Stimulated activated CD4-positive, alpha-beta T cell treated with anti-CD3 and anti-CD28 coated beads, TNF-alpha, amount 100 ng/mL, for 48 hours (primary cell): Measurements from ENCODE around the gene MAP3K5.
A peak's percentile ranks its signal among the peaks of the same experiment; 100 is the strongest.
"Not testable (repeated sequence)": the region's sequence is repeated elsewhere in the genome, so short reads cannot be mapped to it uniquely, and the experiment has no call there.

ENCODE experiments used
- DNase-seq, 3 donors: peaks; one replicate each; pipeline ENCODE4 v3.0.0-alpha.2; 2020; ENCODE audit warnings: low read depth in 3 of 3

Gene MAP3K5

DNA sequence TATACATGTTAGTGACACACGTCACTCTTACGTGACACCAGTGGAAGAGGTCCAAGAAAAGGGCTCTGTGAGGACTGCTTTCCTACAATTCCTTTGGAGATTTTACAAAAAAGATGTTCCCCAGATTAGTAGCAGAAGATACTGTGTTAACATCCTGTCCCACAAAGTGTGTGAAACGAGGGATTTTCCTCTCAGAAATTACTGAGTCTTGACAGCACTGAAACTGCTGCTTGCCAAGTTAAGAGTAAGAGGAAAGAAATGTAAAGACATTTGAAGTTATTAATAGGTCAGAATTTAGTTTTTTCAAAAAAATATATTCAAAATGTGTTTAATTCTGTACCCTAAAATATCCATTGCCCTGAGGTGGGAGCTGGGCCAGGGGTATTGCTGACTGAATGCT is 183.3 kb downstream of the MAP3K5 start:
- no peak for DNase-seq

DNA sequence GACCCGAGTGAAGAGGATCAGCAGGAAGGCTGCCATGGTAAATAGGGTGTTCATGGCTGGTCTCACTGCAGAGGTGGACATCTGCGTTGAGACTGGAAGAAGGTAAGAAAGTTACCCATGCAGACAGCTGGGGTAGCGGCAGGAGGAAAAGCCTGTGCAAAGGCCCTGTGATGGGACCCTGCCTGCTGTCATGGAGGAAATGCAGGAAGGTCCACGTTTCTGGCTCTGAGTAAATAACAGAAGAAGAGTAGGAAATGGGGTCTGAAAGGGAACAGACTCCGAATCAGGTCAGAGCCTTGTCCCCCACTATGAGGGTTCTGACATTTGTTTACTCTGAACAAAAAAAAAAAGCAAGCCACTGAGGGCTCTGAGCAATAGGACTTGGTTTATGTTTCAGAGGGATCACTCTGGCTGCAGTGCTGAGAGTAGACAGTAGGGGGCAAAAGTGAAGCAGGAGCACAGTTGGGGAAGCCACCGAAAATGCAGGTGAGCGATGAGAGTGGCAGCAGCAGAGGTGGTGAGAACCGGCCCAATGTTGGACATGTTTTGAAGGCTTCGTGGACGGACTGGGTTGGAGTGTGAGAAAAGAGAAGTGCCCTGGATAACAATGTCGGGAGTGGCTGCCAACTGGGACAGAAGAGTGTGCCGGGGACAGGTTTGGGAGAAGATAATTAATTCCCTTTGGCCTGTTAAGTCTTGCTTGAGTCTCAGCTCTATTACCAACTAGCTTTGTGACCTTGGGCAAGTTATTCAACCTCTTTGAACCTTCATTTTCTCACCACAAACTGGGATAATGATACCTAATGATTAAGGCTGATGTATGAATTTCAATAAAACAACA is 184.1 kb downstream of the MAP3K5 start:
- peak; percentile 66 to 82 (median 79) for DNase-seq

DNA sequence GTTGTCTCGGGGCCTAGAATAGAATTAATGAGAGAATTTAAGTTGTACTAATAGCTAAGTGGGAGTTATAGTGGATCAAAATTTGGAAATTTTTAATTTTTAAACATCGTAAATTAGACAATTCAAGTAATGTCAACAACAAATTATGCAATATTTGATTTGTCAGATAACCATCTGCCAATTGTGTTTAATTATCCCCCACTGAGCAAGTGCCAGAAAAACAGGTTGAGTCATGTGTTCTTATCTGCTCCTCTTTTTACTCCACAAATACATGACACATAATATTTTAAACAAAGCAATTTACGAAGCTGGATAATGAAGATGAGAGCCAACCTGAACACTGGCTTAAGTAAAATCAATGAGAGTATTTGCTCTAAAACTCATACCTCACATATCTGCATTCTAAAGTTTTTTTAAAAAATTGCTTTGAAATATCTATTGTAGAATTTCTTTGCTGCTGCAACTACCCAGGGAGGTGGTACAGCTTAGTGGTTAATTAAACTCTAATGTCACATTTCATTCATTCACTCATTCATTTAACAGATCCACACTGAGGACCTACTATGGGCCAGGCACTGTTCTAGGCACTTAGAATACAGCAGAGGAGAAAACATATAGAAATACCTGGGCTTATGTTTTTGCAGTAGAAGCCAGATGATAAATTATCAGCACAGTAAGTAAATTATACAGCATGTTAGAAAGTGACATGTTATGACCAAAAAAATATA is 184.9 kb downstream of the MAP3K5 start:
- DNase-seq: no peak

DNA sequence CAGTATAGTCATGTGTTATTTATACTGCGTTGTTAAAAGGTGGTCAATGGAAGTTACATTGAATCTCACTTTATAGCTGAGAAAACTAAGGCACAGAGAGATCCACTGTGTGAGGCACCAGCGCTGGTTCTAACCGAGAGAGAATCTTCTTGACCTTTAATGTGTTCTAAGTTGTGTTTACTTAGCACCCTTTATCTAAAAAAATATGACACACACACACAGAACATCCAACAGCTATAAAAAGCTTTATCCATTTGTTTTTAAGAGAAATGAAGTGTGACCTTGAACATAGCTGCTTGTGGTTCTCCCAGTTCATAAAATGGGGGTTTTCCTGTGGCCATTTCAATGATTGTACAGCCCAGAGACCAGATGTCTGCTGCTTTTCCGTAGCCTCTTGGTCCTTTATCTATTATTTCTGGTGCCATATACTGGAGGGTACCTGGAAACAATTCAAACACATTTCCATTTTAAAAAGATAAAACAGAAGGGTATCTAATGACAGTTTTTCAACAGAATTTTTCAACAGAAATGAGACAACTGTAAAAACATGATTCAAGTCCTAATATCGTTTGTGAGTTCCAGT is 187.3 kb downstream of the MAP3K5 start:
- no peak for DNase-seq

DNA sequence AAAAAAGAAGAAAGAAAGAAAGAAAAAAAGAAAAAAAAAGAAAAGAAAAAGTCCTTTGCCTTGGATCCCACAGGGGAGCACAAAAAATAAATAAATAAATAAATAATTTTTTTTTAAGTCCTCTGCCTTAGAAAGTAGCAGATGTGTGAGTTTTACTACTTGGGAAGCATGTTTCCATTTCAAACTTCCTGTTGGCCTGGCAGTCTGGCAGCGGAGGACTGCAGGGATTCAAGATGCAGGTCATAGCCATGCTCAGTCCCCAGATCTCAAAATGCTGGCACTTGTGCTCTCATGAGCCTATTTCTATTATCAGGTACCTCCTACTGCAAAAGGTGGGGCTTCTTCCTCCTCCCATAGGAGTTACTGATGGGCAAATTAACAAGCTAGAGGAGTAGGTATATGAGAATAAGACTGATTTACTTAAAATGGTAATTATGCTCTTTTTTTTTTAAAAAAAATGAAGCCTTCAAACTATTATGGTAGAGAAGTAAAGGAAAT is 187.9 kb downstream of the MAP3K5 start:
- no peak for DNase-seq

DNA sequence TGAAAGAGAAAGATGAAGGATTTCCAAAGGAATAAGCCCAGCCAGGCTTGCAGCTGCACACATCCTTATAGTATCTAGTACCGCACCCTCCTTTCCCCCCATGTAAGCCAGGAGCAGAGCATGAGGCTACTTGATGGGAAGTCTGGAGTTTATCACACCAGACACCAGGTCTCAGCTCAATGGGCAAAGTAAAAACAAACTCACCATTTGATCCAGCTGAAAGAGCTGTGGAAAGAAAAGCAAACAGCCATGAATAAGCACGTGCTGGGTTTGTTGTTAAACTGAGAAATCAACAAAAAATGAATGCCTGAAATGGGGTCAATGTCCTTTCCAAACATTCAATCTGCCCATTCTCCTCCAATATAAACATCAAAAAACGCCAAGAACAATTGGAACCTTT is 191.5 kb downstream of the MAP3K5 start:
- DNase-seq: no peak

DNA sequence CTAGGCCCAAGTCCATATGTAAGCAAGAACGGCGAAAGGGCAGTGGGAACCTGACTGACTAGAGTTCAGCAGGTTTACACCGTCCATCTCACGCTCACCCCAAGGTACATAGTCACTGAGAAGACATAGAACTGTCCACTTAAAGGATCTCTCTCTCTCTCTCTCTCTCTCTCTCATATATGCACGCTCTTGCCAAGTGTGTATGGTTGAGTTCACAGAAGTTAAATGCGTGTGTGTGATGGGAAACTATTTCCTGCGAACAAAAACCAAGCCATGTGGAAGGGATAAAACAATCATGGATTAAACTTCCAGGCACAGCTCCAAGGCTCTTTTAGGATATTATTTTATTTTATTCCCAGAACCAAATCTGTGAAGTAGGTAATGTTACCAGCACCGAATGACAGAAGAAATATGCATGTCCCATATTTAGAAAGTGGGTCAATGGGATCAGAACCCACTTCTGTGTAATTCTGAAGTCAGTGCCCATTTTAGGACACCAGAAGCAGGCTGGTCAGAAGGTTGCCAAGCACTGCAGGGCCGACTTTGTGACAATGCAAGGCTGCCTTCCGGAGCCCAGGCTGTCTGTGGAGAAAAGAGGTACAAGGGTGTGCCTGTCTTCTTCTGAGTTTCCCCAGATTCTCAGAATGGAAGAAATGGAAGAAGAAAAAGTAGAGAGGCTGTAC is 192.8 kb downstream of the MAP3K5 start:
- no peak for DNase-seq

DNA sequence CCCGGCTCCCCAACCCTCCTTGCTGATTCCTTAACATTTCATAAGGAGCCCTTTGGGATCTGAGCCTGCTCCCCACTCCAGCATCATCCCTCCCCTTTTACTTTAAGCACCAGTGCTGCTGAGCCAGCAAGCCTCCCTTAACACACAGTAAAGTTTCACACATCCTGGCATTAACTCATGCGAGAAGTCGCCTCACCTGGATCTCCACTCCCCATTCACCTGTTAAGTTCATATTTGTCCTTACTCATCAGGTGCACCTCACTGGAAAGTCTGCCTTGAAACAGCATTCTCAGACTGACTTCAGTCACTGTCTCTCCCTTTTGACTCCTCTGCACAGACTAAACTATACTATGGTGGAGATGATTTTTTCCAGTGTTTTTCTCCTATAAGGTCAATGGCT is 194.2 kb downstream of the MAP3K5 start:
- DNase-seq: no peak

DNA sequence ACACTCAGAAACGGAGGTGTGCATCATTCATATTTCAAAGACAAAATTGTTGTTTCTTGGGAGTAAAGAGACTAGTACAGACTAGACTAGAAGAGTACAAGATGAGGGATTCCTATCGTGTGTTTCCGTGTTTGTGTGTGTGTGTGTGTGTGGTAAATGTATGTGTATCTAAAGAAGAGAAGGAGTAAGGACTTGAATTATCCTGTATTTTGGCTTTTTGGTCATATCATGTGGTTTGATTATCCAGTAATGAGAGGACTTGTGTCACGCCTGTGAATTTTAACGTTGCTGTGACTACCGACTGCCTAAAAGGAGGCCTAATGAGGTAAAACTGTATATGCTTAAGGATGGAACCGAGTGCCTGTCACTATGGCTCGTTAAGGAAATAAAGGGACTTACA is 197.6 kb downstream of the MAP3K5 start:
- DNase-seq: no peak

DNA sequence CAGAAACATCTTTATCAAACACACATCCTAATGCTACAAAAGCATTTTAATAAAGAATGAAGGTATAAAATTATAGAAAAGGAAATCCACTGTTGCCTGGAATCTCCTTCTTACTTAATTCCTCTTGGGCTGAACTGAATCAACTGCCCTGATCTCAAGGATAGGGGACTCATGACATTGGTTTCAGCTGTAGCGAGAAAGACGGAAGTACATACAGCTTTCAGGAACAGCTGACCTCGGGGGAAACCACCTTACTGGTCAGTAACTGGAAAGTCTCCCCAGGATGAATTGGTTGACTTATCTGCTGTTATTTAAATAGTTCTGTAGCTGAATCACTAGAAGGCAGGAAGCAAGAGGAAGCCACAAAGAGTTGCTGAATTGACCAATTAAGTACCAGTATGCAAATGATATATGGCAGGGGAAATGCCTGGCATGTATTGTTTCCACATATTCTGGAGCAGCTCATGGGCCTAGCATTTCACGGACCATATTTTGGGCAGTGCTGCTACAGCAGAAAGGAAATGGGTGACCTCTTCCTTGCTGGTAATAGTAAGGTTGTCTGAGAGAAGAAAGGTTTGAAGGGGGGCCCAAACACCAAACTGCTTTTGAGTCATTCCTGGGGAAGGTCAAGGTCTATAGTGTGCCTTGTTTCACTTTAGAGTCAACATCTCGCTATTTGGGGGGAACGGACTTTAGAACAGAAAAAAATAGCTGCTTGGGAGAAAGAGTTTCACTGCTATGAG is 198.4 kb downstream of the MAP3K5 start:
- DNase-seq: peak in 2 of 3 donors; percentile 23 to 33

DNA sequence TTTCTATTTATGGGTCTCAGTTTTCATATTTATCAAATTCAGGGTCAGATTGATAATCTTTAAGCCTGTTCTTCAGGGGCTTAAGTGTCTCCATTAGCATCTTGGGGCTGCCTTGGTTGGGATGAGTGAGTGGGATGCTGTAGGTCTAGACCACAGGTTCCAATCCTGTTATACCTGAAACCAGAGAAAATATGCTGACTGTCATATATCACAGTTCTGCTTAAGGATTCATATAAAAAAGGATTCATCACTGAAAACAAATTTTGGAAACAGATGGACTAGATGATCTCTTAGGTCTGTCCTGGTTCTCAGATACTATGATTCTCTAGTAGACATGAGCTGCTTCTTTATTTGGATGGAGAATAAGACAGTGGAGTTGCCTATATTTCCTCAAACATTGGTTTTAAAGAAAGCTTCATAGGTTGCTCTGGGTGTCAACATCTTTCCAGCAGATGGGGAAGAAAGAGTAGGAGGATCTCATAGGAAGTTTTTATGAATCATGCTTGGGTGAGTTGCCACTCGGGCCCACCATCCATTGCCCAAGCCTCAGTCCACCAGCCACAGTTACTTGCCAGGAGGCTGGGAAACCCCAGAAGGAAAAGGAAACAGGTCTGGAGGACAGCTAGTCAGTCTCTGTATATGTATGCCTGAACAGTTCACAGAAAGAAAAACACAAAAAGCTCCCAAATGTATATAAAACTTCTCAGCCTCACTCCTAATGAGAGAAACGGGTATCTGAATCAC is 199.2 kb downstream of the MAP3K5 start:
- DNase-seq: no peak

DNA sequence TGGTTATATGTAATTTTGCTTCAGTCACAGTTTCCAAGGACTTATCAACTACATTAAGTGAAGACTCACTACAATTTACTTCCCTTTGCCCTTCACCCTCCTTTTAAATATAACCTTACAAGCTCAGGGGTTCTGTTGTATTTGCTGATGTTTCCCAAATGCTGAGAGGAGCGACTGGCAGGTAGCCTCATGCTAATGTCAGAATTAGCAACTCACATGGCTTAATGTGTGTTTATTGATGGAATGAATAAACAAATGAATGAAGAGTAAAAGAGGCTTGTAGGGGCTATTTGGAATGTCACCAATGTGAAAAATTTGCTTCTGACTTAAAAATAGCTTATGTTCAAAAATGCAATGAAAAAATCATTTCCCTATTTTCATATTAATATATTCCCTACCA is 200.7 kb downstream of the MAP3K5 start:
- DNase-seq: no peak

DNA sequence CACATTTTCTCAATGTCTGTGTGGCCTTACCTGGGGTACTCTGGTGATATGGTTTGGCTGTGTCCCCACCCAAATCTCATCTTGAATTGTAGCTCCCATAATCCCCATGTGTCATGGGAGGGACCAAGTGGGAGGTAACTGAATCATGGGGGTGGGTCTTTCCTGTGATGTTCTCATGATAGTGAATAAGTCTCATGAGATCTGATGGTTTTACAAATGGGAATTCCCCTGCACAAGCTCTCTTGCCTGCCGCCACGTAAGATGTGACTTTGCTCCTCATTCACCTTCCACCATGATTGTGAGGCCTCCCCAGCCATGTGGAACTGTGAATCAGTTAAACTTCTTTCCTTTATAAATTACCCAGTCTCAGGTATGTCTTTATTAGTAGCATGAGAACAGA is 201.4 kb downstream of the MAP3K5 start:
- not testable (repeated sequence) for DNase-seq

DNA sequence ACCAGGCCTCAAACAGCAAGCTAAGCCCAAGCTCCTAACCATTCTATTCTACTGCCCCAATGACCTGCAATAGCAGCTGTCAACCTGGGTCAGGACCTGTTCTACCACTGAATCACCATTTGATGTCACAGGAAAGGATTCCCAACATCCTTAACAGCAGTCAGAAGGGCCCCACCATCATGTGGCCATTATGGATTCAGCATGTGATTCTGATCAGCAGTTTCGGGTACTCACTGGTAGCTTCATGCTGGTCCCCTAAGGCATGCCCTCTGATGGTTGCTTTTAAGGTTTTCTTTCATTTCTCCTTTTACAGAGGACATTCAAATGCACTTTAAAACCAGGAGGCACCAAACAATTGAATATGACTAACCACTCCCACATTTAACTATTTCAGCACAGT is 204.8 kb downstream of the MAP3K5 start:
- no peak for DNase-seq

DNA sequence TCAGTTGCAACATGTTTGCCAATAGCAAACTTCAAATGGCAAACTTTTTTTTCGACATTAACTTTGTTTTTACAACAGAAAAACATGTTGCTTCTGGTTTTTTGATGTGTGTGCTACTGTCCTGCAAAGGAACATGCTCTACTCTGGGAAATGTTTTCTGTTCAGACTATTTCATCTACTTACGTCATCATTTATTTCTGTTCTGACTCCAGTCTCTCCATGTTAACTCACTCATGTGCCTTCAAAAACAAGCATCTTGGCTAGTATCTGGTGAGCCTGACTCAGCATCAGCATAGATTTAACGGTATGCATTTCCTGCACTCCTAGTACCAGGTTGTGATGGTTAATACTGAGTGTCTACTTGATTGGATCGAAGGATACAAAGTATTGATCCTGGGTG is 206.0 kb downstream of the MAP3K5 start:
- no peak for DNase-seq

DNA sequence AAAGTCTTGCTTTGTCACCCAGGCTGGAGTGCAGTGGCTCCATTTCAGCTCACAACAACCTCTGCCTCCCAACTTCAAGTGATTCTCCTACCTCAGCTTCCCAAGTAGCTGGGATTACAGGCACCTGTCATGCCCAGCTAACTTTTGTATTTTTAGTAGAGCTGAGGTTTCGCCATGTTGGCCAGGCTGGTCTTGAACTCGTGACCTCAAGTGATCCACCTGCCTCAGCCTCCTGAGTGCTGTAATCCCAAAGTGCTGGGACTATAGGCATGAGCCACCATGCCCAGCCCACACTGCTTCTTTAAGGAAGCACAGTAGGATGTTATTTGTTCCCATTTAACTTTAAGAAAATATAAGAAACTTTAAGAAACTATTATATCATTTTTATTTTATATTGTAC is 206.8 kb downstream of the MAP3K5 start:
- DNase-seq: not testable (repeated sequence)

DNA sequence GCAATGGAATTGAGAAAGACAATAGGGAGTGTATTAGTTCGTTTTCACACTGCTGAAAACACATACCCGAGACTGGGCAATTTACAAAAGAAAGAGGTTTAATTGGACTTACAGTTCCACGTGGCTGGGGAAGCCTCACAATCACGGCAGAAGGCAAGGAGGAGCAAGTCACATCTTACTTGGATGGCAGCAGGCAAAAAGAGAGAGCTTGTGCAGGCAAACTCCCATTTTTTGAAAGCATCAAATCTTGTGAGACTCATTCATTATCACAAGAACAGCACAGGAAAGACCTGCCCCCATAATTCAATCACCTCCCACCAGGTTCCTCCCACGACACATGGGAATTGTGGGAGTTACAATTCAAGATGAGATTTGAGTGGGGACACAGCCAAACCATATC is 208.0 kb downstream of the MAP3K5 start:
- not testable (repeated sequence) for DNase-seq

DNA sequence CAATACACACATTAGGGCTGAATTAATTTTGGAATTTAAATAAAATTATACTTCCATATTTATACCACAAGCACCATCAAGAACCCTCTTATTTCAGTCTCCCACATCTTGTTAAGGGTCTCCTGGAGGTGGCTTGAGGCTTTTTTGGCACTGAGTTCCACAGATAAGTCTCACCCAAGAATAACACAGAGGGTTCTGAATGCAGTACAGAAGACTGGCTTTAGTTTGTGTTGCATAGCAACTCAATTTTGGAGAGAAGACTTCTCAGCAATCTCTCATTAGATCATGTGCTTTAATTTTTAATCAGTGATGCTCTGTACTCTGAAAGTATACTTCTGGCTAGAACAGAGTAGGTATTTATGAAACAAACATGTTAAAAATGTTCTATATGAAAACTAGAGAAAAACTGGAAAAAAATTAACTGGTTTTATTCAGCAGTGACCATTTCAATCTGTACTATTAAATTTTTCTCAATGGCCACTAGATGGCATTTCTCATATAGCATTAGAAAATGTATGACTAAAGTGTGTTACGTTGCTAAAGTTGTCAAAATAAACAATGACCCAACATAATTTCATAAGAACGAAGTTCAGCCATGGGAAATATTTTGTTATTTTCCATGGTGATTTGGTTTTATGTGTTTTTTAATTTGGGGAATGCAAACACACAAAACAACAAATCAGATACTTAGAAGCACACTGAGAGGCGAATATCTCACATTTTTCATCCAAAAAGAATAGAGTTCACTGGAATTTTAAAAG is 209.4 kb downstream of the MAP3K5 start:
- DNase-seq: no peak

DNA sequence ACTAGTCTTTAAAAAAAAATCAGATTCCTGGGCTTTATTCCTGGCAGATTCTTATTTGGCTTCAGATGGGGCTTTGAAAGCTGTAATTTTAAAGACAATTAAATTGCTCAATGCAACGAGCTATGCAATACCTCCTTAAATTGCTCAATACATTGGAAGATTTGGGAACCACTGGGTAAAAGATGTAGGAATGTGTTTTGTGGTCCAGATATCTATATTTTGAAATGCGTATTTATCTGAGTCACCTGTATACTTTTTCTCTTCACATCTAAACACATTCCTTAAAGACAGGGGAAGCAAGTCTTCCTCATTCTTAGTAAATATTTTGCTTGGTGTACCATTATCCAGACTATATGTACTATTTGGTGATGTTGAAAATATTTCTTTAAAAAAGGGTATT is 212.5 kb downstream of the MAP3K5 start:
- DNase-seq: no peak

DNA sequence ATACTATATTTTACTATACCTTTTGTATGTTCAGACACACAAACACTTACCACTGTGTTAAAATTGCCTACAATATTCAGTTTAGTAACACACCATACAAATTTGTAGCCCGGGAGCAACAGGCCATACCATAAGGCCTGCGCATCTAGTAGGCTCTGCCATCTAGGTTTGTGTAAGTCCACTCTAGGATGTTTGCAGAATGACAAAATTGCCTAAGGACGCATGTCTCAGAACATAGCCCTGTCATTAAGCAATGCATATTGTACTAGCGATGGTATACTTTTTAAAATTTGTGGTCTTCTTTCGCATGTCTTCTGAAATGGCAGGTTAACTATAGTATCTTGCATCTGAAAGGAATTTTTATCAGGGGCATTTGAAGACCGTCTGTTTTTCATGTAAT is 215.5 kb downstream of the MAP3K5 start:
- no peak for DNase-seq
